Measurements from ENCODE around the gene PPY.

PPY gene

DNA sequence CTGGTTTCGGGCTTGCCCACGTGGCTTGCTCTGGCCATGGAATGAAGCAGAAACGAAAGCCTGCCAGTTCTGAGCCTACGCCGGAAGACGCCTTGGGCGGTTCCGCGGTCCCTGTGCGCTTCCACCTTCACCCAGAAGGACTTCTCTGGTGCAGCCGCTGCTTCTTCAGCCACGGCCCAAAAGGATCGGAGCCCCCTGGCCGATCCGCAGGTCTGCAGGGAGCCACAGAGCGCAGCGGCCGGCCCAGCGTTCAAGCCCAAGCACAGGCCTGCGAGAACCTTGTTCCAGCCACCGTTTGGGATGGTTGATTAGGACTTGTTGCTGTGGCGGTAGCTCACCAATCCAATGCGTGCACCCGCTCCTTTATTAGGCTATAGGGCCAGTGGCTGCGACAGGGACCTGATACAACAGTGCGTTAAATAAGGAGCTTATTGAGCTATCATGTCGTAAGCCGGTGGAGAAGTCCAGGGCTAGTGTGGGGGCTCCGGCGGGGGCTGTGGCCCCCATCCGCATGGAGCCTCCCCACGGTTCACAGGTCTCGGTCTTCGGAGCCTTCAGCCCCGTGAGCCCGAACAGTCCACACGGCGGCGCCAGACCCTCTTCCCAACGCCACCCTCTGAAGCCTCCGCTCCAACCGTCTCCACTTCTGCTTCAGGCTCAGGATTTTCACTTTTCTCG, 24.8 kb downstream of the PPY start:
- no peak overlapping the region for H4K12ac ChIP-seq (ENCODE audit: low read depth, low read length)
- no peaks in the 10 kb centered on the region for H3K4me1 ChIP-seq (ENCODE audit: control insufficient read depth in 1 of 2, insufficient read depth in 2 of 2, low read length in 2 of 2)
- no peak overlapping the region for H2BK12ac ChIP-seq (ENCODE audit: low read length)

DNA sequence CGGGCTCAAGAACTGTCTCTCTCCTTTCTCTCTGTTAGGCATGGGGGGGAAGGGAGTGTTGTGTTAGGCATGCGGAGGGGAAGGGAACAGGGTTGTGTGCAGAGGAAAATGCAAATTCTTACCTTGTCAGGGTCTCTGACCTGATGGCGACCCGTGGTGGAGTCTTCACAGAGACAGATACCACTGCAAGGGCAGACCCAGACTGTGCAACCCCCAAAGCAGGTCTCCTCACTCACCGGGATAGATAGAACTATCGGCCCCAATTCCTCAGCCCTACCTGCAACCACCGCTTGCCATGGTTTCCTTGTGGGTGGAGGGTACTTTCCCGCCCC, 25.3 kb downstream of the PPY start:
- Histone ChIP-seq H3K23ac (ENCODE audit: low read length) (no peak overlapping the region), H2BK5ac (ENCODE audit: low read depth, low read length, poor library complexity) (no peak overlapping the region), H2AFZ (ENCODE audit: insufficient read depth, low read length, poor library complexity) (no peak overlapping the region), H2BK12ac (ENCODE audit: low read length) (no peak overlapping the region), H3K27ac (ENCODE audit: low read depth, low read length) (no peak overlapping the region), H2AK5ac (ENCODE audit: low read length) (no peak overlapping the region), H3K27me3 (ENCODE audit: insufficient read depth, low read length) (no peaks in the 10 kb centered on the region), H3K14ac (ENCODE audit: low read length) (no peak overlapping the region), H4K12ac (ENCODE audit: low read depth, low read length) (no peak overlapping the region), H3K79me1 (ENCODE audit: low read length) (no peaks in the 10 kb centered on the region), H3K18ac (ENCODE audit: low read length) (no peak overlapping the region), H3K4me1 (ENCODE audit: control insufficient read depth in 1 of 2, insufficient read depth in 2 of 2, low read length in 2 of 2) (no peaks in the 10 kb centered on the region), H2BK120ac (ENCODE audit: insufficient read depth, low read length, poor library complexity) (no peak overlapping the region), H3K9ac (ENCODE audit: low read length) (no peak overlapping the region), H3K4ac (ENCODE audit: low read depth, low read length) (no peak overlapping the region), H3K4me2 (ENCODE audit: low read length) (no peak overlapping the region), H3K4me3 (ENCODE audit: low read depth, low read length) (no peak overlapping the region), H3K79me2 (ENCODE audit: control insufficient read depth, insufficient read depth, low read length, poor library complexity) (no peaks in the 10 kb centered on the region), H4K91ac (ENCODE audit: low read depth, low read length) (no peak overlapping the region), H4K8ac (ENCODE audit: low read depth, low read length) (no peak overlapping the region), H3K9me3 (ENCODE audit: insufficient read depth, low read depth, low read length) (peaks cover 9% of the 10 kb centered on the region), H3K36me3 (ENCODE audit: control insufficient read depth in 1 of 2, insufficient read depth in 2 of 2, low read length in 2 of 2) (no peaks in the 10 kb centered on the region)
- no peak for DNase-seq
- no CpG with 5 or more reads among the region's 8 CpGs for WGBS (ENCODE audit: extremely low coverage, insufficient coverage, insufficient read length)

More for the DNA sequence above, 24.8 kb downstream of the PPY start:
- Histone ChIP-seq H3K79me2 (ENCODE audit: control insufficient read depth, insufficient read depth, low read length, poor library complexity) (no peaks in the 10 kb centered on the region), H3K4me2 (ENCODE audit: low read length) (no peak overlapping the region), H3K14ac (ENCODE audit: low read length) (no peak overlapping the region), H3K4me3 (ENCODE audit: low read depth, low read length) (no peak overlapping the region), H3K27ac (ENCODE audit: low read depth, low read length) (no peak overlapping the region), H3K36me3 (ENCODE audit: control insufficient read depth in 1 of 2, insufficient read depth in 2 of 2, low read length in 2 of 2) (no peaks in the 10 kb centered on the region), H4K8ac (ENCODE audit: low read depth, low read length) (no peak overlapping the region), H3K18ac (ENCODE audit: low read length) (no peak overlapping the region), H3K4ac (ENCODE audit: low read depth, low read length) (no peak overlapping the region), H2BK5ac (ENCODE audit: low read depth, low read length, poor library complexity) (no peak overlapping the region), H3K9me3 (ENCODE audit: insufficient read depth, low read depth, low read length) (peaks cover 9% of the 10 kb centered on the region), H2AK5ac (ENCODE audit: low read length) (no peak overlapping the region), H2BK120ac (ENCODE audit: insufficient read depth, low read length, poor library complexity) (no peak overlapping the region), H3K9ac (ENCODE audit: low read length) (no peak overlapping the region), H3K23ac (ENCODE audit: low read length) (no peak overlapping the region), H3K79me1 (ENCODE audit: low read length) (no peaks in the 10 kb centered on the region), H4K91ac (ENCODE audit: low read depth, low read length) (no peak overlapping the region), H2AFZ (ENCODE audit: insufficient read depth, low read length, poor library complexity) (no peak overlapping the region), H3K27me3 (ENCODE audit: insufficient read depth, low read length) (no peaks in the 10 kb centered on the region)
- no CpG with 5 or more reads among the region's 43 CpGs for WGBS (ENCODE audit: extremely low coverage, insufficient coverage, insufficient read length)
- DNase-seq: peak; percentile 30 to 54

- Histone ChIP-seq H4K12ac (ENCODE audit: low read depth, low read length) (no peak overlapping the region), H3K4ac (ENCODE audit: low read depth, low read length) (no peak overlapping the region)
These were observed 25.9 kb downstream of the PPY start for GRCh38 chr17:43916385-43916784.

DNA sequence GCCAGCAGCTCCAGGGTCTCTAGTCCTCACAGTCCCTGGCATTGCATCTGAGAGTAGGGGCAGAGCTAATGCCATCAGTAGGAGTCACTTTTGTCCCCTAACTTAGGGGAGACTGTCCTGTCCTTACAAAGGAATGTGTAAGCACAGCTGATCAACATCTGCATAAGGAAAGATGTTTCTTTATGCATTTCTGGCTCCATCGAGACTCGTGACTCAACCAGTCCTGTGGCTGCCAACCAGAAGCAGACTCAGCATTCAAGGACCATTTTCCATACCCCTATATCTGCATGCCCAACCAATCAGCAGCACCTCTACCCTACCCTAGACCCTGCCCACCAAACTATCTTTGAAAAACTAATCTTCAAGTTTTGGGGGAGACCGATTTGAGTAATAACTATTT, 26.7 kb downstream of the PPY start:
- Histone ChIP-seq H3K9ac (ENCODE audit: low read length) (no peak overlapping the region), H3K27me3 (ENCODE audit: insufficient read depth, low read length) (no peaks in the 10 kb centered on the region), H2BK120ac (ENCODE audit: insufficient read depth, low read length, poor library complexity) (no peak overlapping the region), H2BK12ac (ENCODE audit: low read length) (no peak overlapping the region), H3K79me1 (ENCODE audit: low read length) (no peaks in the 10 kb centered on the region), H3K4me1 (ENCODE audit: control insufficient read depth in 1 of 2, insufficient read depth in 2 of 2, low read length in 2 of 2) (no peaks in the 10 kb centered on the region), H3K23ac (ENCODE audit: low read length) (no peak overlapping the region), H4K12ac (ENCODE audit: low read depth, low read length) (no peak overlapping the region), H4K8ac (ENCODE audit: low read depth, low read length) (no peak overlapping the region), H3K9me3 (ENCODE audit: insufficient read depth, low read depth, low read length) (peaks cover 11% of the 10 kb centered on the region), H2AK5ac (ENCODE audit: low read length) (no peak overlapping the region), H3K36me3 (ENCODE audit: control insufficient read depth in 1 of 2, insufficient read depth in 2 of 2, low read length in 2 of 2) (no peaks in the 10 kb centered on the region), H2BK5ac (ENCODE audit: low read depth, low read length, poor library complexity) (no peak overlapping the region), H4K91ac (ENCODE audit: low read depth, low read length) (no peak overlapping the region), H2AFZ (ENCODE audit: insufficient read depth, low read length, poor library complexity) (no peak overlapping the region), H3K27ac (ENCODE audit: low read depth, low read length) (no peak overlapping the region), H3K14ac (ENCODE audit: low read length) (no peak overlapping the region), H3K4me3 (ENCODE audit: low read depth, low read length) (no peak overlapping the region), H3K18ac (ENCODE audit: low read length) (no peak overlapping the region), H3K4ac (ENCODE audit: low read depth, low read length) (no peak overlapping the region), H3K79me2 (ENCODE audit: control insufficient read depth, insufficient read depth, low read length, poor library complexity) (no peaks in the 10 kb centered on the region), H3K4me2 (ENCODE audit: low read length) (no peak overlapping the region)
- no CpG with 5 or more reads among the region's 3 CpGs for WGBS (ENCODE audit: extremely low coverage, insufficient coverage, insufficient read length)
- no peak for DNase-seq

More at GRCh38 chr17:43916385-43916784, 25.9 kb downstream of the PPY start:
- Histone ChIP-seq H4K91ac (ENCODE audit: low read depth, low read length) (no peak overlapping the region), H3K36me3 (ENCODE audit: control insufficient read depth in 1 of 2, insufficient read depth in 2 of 2, low read length in 2 of 2) (no peaks in the 10 kb centered on the region), H3K79me1 (ENCODE audit: low read length) (no peaks in the 10 kb centered on the region), H3K4me1 (ENCODE audit: control insufficient read depth in 1 of 2, insufficient read depth in 2 of 2, low read length in 2 of 2) (no peaks in the 10 kb centered on the region), H3K14ac (ENCODE audit: low read length) (no peak overlapping the region), H3K27me3 (ENCODE audit: insufficient read depth, low read length) (no peaks in the 10 kb centered on the region), H3K4me2 (ENCODE audit: low read length) (no peak overlapping the region), H3K4me3 (ENCODE audit: low read depth, low read length) (no peak overlapping the region), H3K27ac (ENCODE audit: low read depth, low read length) (no peak overlapping the region), H3K23ac (ENCODE audit: low read length) (no peak overlapping the region), H4K8ac (ENCODE audit: low read depth, low read length) (no peak overlapping the region), H2BK12ac (ENCODE audit: low read length) (no peak overlapping the region), H3K79me2 (ENCODE audit: control insufficient read depth, insufficient read depth, low read length, poor library complexity) (no peaks in the 10 kb centered on the region), H2BK5ac (ENCODE audit: low read depth, low read length, poor library complexity) (no peak overlapping the region), H2BK120ac (ENCODE audit: insufficient read depth, low read length, poor library complexity) (no peak overlapping the region), H3K9ac (ENCODE audit: low read length) (no peak overlapping the region), H3K18ac (ENCODE audit: low read length) (no peak overlapping the region), H2AFZ (ENCODE audit: insufficient read depth, low read length, poor library complexity) (no peak overlapping the region), H2AK5ac (ENCODE audit: low read length) (no peak overlapping the region), H3K9me3 (ENCODE audit: insufficient read depth, low read depth, low read length) (peaks cover 10% of the 10 kb centered on the region)
- WGBS (ENCODE audit: extremely low coverage, insufficient coverage, insufficient read length): no CpG with 5 or more reads among the region's 4 CpGs
- DNase-seq: no peak
